Nephron progenitor cell (in vitro differentiated cells): ENCODE results near the gene BTG1.

Experiments
- DNase-seq: peaks from one replicate; pipeline ENCODE4 v3.0.0; 2021
- H3K27ac Mint-ChIP-seq: 2 replicates; pipeline ENCODE4 v1.8.0; 2021; ENCODE audit warnings: mild to moderate bottlenecking, moderate library complexity, mixed read lengths
- H3K27me3 Mint-ChIP-seq: 2 replicates; pipeline ENCODE4 v1.8.0; 2021; ENCODE audit warnings: mild to moderate bottlenecking, low read depth, mixed read lengths; ENCODE audit not compliant: poor library complexity
- H3K36me3 Mint-ChIP-seq: 2 replicates; pipeline ENCODE4 v1.8.0; 2021; ENCODE audit warnings: low read depth, mixed read lengths
- H3K4me1 Mint-ChIP-seq: 2 replicates; pipeline ENCODE4 v1.8.0; 2021; ENCODE audit warnings: mixed read lengths
- H3K4me3 Mint-ChIP-seq: 2 replicates; pipeline ENCODE4 v1.8.0; 2021; ENCODE audit warnings: mild to moderate bottlenecking, moderate library complexity, mixed read lengths
- H3K9me3 Mint-ChIP-seq: 2 replicates; pipeline ENCODE4 v1.8.0; 2021; ENCODE audit warnings: mild to moderate bottlenecking, moderate library complexity, mixed read lengths
- CTCF ChIP-seq: fragments of 200-600 bp; sonication (generic); IDR thresholded peaks from 2 replicates; pipeline ENCODE4 v1.5.0; 2021; ENCODE audit warnings: antibody characterized with exemption

Gene BTG1

GRCh38 chr12:92143258-92143657 is 2.4 kb downstream of the BTG1 start:
- H3K9me3 Mint-ChIP-seq, result no peaks in the 10 kb centered on the region
- no peak for DNase-seq
- H3K27me3 Mint-ChIP-seq, result peaks cover 10% of the 10 kb centered on the region
- TF ChIP-seq CTCF, result no peak
- peak overlapping the region; percentile 99 for H3K4me3 Mint-ChIP-seq
- H3K36me3 Mint-ChIP-seq, result peaks cover 42% of the 10 kb centered on the region
- peaks cover 71% of the 10 kb centered on the region for H3K4me1 Mint-ChIP-seq
- H3K27ac Mint-ChIP-seq, result no peak overlapping the region

- peaks cover 75% of the 10 kb centered on the region for H3K4me1 Mint-ChIP-seq
- peak overlapping the region; percentile 99 for H3K4me3 Mint-ChIP-seq
- no peak for DNase-seq
- no peak for TF ChIP-seq CTCF
- peaks cover 10% of the 10 kb centered on the region for H3K27me3 Mint-ChIP-seq
- H3K36me3 Mint-ChIP-seq, result peaks cover 43% of the 10 kb centered on the region
- H3K9me3 Mint-ChIP-seq, result no peaks in the 10 kb centered on the region
- no peak overlapping the region for H3K27ac Mint-ChIP-seq
Observed at GRCh38 chr12:92142251-92142926, 3.3 kb downstream of the BTG1 start.

GRCh38 chr12:92141591-92142121 is 4.0 kb downstream of the BTG1 start:
- Mint-ChIP-seq H3K4me1 (peaks cover 75% of the 10 kb centered on the region), H3K36me3 (peaks cover 50% of the 10 kb centered on the region), H3K4me3 (peak overlapping the region; percentile 99), H3K27ac (no peak overlapping the region), H3K27me3 (peaks cover 10% of the 10 kb centered on the region), H3K9me3 (no peaks in the 10 kb centered on the region)
- no peak for DNase-seq
- TF ChIP-seq CTCF, result no peak

- Mint-ChIP-seq H3K36me3 (peaks cover 56% of the 10 kb centered on the region), H3K27ac (no peak overlapping the region)
Observed at GRCh38 chr12:92140896-92141536, 4.6 kb downstream of the BTG1 start.

GRCh38 chr12:92140156-92140555 is 5.5 kb downstream of the BTG1 start:
- H3K4me1 Mint-ChIP-seq, result peaks cover 81% of the 10 kb centered on the region
- H3K36me3 Mint-ChIP-seq, result peaks cover 56% of the 10 kb centered on the region
- TF ChIP-seq CTCF, result no peak
- no peak for DNase-seq
- peak overlapping the region; percentile 99 for H3K4me3 Mint-ChIP-seq
- H3K27ac Mint-ChIP-seq, result no peak overlapping the region
- no peaks in the 10 kb centered on the region for H3K9me3 Mint-ChIP-seq
- peaks cover 4% of the 10 kb centered on the region for H3K27me3 Mint-ChIP-seq

More at GRCh38 chr12:92140896-92141536, 4.6 kb downstream of the BTG1 start:
- DNase-seq, result no peak
- peaks cover 75% of the 10 kb centered on the region for H3K4me1 Mint-ChIP-seq
- H3K4me3 Mint-ChIP-seq, result peak overlapping the region; percentile 99
- no peak for TF ChIP-seq CTCF
- peaks cover 7% of the 10 kb centered on the region for H3K27me3 Mint-ChIP-seq
- H3K9me3 Mint-ChIP-seq, result no peaks in the 10 kb centered on the region
